Choroid plexus epithelial cell (primary cell): ENCODE results near the gene FAM118B.

ENCODE experiments used
- DNase-seq: peaks from one replicate; pipeline ENCODE4 v3.0.0-alpha.2; 2010; ENCODE audit warnings: low read depth
- H3K4me3 ChIP-seq: 2 replicates; pipeline ENCODE4 v1.5.1; 2011; ENCODE audit warnings: low read depth, mild to moderate bottlenecking, control low read depth, low read length, moderate library complexity
- TF ChIP-seq, protein P1 (sequence below): conservative IDR thresholded peaks from 2 replicates; pipeline ENCODE4 v1.5.1; 2011; ENCODE audit warnings: low read depth, mild to moderate bottlenecking, control low read depth, inconsistent platforms, low read length, moderate library complexity

The FAM118B gene

DNA sequence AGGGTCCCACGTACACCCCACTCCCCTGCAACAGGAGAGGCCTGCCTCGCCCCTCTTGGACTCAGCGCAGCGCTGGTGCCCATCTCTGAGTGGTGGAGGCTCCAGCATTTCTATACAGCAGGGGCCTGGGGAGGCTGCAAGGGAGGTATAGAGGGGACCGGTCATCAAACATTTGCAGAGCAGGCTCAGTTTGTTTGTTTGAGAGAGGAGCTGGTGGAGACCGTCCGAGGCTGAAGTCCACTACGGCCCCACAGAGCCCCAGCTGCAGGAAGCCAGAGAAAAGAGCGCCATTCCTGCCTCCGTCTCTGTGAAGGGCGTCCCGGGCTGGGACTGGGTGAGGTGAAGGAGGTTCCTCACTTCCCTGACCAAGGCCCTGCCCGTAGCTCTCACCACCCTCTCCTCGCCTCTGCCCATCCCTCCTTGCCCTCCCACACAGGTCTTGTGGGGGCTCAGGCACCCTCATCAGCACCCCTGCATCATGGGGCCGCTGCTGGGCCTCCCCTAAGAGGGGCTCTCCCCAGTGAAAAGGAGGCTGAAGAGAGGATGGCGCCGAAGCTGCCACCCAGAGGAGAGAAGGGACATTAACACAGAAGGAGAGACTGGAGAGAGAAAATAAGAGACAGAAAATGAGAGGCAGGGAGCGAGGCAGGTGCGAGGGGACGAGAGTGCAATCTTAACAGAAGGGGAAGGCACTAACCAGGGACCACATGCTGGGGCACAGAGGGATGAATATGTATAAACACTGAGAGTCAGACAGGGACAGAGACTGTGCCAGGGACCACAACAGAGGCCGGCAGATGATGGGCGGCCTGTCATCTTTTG is 24.7 kb upstream of the FAM118B start:
- TF ChIP-seq, protein P1, sequence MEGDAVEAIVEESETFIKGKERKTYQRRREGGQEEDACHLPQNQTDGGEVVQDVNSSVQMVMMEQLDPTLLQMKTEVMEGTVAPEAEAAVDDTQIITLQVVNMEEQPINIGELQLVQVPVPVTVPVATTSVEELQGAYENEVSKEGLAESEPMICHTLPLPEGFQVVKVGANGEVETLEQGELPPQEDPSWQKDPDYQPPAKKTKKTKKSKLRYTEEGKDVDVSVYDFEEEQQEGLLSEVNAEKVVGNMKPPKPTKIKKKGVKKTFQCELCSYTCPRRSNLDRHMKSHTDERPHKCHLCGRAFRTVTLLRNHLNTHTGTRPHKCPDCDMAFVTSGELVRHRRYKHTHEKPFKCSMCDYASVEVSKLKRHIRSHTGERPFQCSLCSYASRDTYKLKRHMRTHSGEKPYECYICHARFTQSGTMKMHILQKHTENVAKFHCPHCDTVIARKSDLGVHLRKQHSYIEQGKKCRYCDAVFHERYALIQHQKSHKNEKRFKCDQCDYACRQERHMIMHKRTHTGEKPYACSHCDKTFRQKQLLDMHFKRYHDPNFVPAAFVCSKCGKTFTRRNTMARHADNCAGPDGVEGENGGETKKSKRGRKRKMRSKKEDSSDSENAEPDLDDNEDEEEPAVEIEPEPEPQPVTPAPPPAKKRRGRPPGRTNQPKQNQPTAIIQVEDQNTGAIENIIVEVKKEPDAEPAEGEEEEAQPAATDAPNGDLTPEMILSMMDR: peak; percentile 38
- DNase-seq: no peak
- H3K4me3 ChIP-seq: no peak overlapping the region

DNA sequence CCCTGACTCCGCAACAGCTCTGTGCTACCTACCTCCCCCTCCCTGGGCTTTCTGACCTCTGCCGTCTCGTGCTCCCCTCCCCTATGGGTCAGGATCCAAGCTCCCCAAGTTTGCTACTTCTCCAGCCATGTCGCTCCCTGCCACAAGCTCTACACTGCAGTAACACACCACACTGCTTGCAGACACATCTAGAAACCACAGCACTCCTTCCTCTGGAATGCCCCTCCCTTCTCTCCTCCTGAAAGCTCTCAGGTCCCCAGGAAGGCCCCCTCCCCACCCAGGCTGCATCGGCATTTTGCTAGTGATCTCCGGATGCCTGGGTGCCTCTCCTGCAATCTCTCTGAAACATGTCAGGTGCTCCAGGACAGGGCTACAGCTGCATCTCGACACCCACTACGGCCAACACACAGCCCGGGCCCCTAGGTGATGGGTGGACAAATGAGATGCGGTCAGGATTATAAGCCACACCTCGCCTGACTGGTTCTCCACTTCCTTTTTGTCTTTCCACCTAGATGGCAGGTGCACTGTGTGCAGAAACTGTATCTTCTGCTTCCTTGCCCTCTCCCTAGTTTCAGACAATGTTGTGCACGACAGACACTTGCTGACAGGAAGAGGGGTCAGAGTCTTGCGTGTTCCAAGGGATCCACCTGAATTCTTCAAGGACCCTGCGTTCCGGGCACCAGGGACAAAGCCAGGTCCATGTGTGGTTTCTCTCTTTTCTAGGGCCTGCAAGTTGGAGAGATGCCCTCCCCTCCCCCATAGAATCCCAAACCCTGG is 23.1 kb upstream of the FAM118B start:
- H3K4me3 ChIP-seq: no peak overlapping the region
- no peak for DNase-seq
- TF ChIP-seq, protein P1: no peak

DNA sequence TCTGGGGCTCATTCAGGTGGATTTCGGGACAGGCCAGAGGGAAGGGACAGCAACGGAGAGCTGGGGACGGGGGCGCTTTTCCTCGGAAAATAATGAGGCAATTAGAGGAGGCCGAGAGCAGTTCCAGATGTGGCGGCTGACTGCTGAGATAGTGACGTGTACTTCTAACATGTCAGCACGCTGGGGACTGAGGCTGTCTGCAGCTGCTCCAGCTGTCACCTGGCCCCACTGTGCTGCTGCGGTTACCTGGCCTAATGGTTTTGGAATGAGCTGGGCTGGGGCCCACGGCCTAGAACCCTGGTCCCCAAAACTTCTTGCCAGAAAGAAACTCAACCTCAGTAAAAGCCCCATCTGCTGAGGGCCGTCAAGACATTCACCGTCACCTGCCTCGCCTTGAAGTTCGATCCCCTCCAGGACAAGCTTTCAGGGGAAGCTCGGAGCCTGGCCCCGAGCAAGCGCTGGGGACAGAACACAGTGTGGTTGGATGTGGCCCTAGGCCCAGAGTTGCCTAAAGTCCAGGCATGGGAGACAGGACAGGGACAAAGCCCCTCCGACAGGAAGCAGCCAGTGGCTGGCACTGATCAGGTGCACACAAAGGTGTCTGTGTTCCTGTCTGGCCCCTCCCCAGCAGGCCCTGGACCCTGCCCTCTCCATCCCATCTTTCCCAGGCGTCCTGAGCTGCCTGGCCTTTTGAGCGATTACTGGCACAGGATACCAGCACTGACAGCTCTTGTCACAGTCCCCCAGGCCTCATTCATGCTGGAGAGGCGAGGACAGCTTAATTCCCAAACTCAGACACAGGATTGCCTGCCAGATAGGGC is 22.3 kb upstream of the FAM118B start:
- no peak overlapping the region for H3K4me3 ChIP-seq
- no peak for DNase-seq
- TF ChIP-seq, protein P1: no peak

DNA sequence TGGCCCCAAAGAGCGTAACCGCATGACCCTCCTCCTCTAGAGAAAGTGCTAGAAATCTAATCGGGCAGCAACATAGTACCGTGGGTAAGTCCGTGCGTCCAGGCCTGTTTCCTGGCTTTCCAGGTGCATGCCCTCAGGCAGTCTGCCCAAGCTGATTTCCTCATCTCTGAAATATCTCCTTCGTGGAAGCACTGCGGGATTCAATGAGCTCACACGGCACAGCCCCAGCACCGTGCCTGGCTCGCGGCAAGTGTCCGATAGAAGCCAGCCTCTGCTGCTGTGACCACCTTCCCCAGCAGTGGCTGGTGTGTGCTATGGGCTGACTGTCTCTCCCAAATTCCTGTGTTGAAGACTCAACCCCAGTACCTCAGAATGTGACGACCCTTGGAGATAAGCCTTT is 20.8 kb upstream of the FAM118B start:
- TF ChIP-seq, protein P1: no peak
- no peak overlapping the region for H3K4me3 ChIP-seq
- no peak for DNase-seq

DNA sequence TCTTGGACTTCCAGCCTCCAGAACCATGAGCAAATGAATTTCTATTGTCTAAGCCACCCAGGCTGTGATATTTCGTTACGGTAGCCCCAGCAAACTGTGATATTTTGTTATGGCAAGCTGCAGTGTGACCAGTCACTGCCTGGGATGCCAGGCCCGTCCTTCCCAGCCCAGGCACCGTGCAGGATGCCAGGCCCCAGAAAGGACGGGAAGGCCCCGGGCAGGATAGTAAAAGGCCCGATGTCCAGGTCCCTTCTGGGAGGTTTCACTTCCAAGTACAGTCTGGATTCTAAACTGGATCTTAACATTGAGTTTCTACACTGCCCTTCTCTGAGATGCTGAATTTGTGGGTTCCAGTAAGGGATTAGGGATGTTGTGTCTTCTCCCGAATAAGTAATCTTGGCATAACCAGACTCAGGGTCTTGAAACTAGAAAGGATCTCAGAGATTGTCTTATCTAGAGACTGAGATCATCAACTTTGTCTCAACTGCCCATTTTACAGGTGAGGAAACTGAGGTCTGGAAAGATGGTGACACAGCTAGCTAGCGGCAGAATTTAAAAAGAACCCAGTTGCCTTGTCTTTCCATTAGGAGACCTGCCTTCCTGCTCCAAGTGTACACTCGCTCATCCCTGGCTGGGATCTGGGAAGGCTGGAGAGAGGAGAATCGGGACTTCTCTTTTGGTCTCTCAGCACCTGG is 20.1 kb upstream of the FAM118B start:
- H3K4me3 ChIP-seq: no peak overlapping the region
- TF ChIP-seq, protein P1: no peak
- no peak for DNase-seq

DNA sequence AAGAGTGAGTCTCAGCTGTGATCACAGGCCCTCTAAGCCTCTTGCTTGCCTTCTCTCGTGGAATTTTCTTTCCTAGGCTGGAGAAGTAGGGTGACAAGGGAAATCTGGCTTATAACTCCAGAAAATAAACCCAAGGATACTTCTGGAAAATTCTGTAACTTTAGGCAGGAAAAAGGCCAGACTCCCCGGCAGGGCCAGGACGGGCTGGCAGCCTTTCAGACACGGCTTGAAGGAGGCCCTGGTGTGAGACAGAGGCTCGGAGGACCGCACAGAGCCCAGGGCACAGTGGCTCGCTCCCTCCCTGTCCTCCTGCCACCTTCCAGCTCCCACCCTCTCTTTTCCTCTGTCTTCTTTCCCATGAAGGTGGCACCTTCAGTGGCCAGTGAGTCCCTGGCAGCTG is 19.2 kb upstream of the FAM118B start:
- TF ChIP-seq, protein P1: no peak
- DNase-seq: no peak

More for the DNA sequence above, 19.2 kb upstream of the FAM118B start:
- H3K4me3 ChIP-seq: no peak overlapping the region
